Measurements from ENCODE around the gene TRAF3IP3. TPM values are rescaled to one million over a fixed set of nuclear protein-coding genes. Genes with fewer than 3 reads are reported as not detected.

The TRAF3IP3 gene
- total RNA-seq, 3 donors from 2014 or later, result 59.0 to 109 (median 85.2) TPM

DNA sequence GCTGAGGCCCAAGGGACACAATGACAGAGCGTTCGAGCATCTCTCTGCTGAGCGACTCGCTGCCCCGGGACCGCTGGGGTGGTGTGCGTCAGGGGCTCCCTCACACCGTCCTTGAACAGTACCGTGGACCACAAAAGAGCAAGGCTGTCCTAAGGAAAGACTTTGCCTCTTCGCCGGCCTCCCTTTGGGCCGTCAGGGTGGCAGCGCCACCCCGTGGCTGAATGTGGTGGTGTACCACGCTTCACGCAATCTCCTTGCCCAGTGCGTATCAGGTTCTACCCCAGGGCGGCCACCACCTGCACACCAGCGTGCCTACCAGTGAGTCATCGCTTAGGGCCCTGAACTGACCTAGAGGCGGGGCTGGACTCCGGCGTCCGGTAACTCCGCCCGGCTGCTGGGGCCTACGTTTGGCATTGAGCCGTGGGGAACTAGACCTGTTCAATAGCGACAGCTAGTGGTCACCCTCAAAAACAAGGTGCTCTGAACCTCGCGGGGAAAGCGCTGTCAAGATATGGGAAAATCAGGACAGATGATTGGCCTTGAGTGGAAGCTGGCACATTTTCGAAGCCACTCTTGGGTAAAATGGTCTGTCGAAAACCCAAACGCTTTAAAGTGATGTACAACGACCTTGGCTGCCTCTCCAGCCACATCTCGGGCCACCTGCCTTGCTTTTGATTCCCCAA, 8.1 kb upstream of the TRAF3IP3 start:
- DNase-seq (peak; percentile 79), ATAC-seq (peak; percentile 59 to 70)
- H3K4me1 Mint-ChIP-seq (ENCODE audit: low read depth), result peaks cover 60% of the 10 kb centered on the region
- no peaks in the 10 kb centered on the region for H3K27me3 Mint-ChIP-seq (ENCODE audit: low read depth)
- peak overlapping the region; percentile 83 for H3K4me3 Mint-ChIP-seq
- no peaks in the 10 kb centered on the region for H3K36me3 Mint-ChIP-seq (ENCODE audit: insufficient read depth)
- H3K9me3 Mint-ChIP-seq, result no peaks in the 10 kb centered on the region

DNA sequence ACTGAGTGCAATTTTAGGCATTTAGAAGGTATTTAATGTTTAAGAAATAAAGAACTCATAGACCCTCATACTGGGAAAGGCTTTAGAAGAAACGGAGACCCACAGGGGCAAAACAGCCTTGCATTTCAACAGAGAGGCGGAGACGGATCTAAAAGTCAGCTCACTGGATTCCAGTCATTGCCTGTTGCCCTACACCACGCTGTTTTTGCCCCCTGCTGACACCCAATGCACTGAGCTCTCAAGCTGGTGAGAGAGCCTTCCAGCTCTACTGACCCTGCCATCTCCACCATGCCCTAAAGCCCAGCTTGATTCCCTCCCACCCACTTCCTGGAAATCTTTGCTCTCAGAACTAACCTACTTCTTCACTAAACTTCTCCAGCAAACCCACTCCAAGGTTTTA, 7.2 kb upstream of the TRAF3IP3 start:
- DNase-seq (no peak), ATAC-seq (no peak)
- H3K4me3 Mint-ChIP-seq, result no peak overlapping the region
- no peaks in the 10 kb centered on the region for H3K27me3 Mint-ChIP-seq (ENCODE audit: low read depth)
- peaks cover 63% of the 10 kb centered on the region for H3K4me1 Mint-ChIP-seq (ENCODE audit: low read depth)
- H3K36me3 Mint-ChIP-seq (ENCODE audit: insufficient read depth), result no peaks in the 10 kb centered on the region
- no peaks in the 10 kb centered on the region for H3K9me3 Mint-ChIP-seq

DNA sequence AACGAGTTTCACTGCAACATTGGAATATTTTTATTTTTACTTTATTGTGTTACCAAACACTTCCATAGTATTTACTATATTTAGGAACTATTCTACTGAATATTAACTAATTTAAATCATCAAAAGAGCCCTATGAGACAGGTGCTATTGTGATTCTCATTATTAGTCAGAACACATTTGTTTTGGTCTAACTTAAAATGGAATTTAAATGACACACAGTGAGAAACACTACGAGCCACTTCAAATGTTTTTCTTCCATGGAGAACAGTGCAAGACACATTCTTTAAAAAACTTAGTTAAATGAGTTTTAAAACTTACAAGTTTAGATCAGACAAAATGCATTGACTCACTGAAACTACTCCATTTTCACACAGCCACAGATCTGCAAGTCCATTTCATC, 6.6 kb upstream of the TRAF3IP3 start:
- peak overlapping the region; percentile 2 for H3K4me3 Mint-ChIP-seq
- ATAC-seq, result peak; percentile 6 to 8
- no peak for DNase-seq
- H3K36me3 Mint-ChIP-seq (ENCODE audit: insufficient read depth), result no peaks in the 10 kb centered on the region
- H3K27me3 Mint-ChIP-seq (ENCODE audit: low read depth), result no peaks in the 10 kb centered on the region
- H3K9me3 Mint-ChIP-seq, result no peaks in the 10 kb centered on the region
- H3K4me1 Mint-ChIP-seq (ENCODE audit: low read depth), result peaks cover 68% of the 10 kb centered on the region

DNA sequence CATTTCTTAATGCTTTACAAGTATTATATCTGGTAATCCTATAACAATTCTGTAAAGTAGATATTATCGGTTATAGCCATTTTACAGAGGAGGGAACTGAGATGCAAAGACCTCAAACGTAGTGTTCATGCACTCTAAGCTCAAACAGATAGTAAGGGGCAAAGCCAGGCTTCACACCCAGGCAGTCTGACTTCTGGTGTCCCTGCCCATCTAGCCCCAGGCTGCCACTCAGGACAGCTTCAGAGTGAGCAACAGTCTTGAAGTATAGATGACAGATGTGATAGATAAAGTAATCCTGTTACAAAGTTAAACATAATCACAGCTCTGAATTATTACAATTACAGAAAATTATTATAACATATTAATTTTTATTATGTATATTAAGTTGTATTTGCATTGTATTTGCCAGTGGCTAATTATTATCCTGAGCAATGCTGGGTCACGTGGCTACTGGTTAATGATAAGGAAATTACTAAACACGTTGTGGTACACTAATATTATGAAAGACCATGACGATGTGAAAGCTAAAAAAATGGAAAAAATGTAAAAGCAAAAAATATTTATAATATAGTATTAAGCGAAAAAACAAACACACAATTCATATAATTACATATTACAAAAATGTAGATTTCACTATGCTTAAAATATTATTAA, 6.1 kb upstream of the TRAF3IP3 start:
- DNase-seq (no peak), ATAC-seq (no peak)
- Mint-ChIP-seq H3K36me3 (ENCODE audit: insufficient read depth) (no peaks in the 10 kb centered on the region), H3K4me3 (peak overlapping the region; percentile 2), H3K4me1 (ENCODE audit: low read depth) (peaks cover 70% of the 10 kb centered on the region), H3K9me3 (no peaks in the 10 kb centered on the region), H3K27me3 (ENCODE audit: low read depth) (no peaks in the 10 kb centered on the region)

DNA sequence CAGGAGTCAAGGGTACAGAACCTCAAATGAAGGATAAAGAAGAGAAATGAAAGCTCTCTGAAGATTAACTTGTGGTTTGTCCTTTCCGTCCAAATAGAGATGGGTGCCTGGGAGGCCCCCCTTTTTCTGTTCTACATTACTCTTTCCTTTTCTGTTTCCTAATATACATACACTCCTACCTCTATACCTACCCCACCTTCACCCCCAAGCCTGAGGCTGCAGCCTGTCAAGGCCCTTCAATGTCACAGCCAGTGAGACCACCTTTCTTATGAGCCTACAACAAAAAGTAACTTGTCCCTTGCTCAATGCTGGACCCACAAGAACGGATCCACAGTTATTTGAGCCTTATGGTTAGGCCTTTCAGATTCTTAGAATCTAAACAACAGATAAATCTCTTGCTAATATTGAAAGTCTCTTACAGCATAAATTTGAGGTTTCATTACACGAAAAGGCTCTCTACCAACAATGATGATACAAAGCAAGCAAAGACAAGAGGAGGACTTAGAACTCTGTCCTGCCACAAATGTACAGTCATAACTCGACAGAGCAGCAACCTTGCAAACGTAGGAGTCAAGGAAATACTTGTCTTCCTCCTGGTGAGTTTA, 4.1 kb upstream of the TRAF3IP3 start:
- no peak for DNase-seq
- H3K9me3 Mint-ChIP-seq, result no peaks in the 10 kb centered on the region
- H3K36me3 Mint-ChIP-seq (ENCODE audit: insufficient read depth), result no peaks in the 10 kb centered on the region
- H3K4me1 Mint-ChIP-seq (ENCODE audit: low read depth), result peaks cover 85% of the 10 kb centered on the region
- H3K27me3 Mint-ChIP-seq (ENCODE audit: low read depth), result no peaks in the 10 kb centered on the region
- peak; percentile 57 to 60 for ATAC-seq
- peak overlapping the region; percentile 65 for H3K4me3 Mint-ChIP-seq

DNA sequence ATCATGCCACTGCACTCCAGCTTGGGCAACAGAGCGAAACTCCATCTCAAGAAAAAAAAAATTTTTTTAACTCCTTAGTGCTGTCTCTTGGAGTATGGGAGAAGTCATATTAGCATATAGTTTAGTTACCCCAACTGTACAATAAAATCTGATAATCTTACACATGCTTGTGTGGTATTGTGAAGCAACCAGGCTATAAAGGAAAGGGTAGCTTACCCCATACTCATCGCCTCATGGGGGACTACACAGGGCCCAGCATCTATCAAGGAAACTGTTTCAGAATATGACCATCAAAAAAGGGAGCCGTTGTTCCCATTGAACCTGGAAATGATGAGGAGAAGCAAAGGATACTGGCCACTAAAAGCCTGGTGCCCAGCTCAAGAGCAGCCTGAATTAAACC, 3.0 kb upstream of the TRAF3IP3 start:
- Mint-ChIP-seq H3K4me1 (ENCODE audit: low read depth) (peaks cover 81% of the 10 kb centered on the region), H3K9me3 (no peaks in the 10 kb centered on the region), H3K4me3 (no peak overlapping the region), H3K36me3 (ENCODE audit: insufficient read depth) (no peaks in the 10 kb centered on the region), H3K27me3 (ENCODE audit: low read depth) (no peaks in the 10 kb centered on the region)
- ATAC-seq, result no peak
- DNase-seq, result no peak

DNA sequence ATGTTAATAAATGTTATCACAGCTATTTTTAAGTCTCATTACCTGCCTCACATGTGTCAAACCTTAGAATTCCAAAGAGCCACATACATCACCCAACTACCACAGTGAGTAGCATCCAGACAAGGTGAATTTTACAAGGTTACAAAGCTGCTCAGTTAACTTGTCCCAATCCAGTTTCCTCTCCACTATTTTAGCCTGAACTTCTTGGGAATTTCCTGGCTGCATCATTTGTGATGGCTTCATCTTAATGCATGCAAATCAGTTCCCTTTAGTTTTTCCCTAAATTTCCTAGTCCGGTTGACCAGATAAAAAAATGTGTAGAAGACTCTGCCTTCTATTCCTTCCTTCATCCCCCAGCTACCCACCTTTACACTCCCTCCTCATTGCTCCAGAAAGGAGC, 597 bp upstream of the TRAF3IP3 start:
- peak overlapping the region; percentile 96 for H3K4me3 Mint-ChIP-seq
- no peak for DNase-seq
- H3K4me1 Mint-ChIP-seq (ENCODE audit: low read depth), result peaks cover 88% of the 10 kb centered on the region
- no peaks in the 10 kb centered on the region for H3K9me3 Mint-ChIP-seq
- no peaks in the 10 kb centered on the region for H3K27me3 Mint-ChIP-seq (ENCODE audit: low read depth)
- ATAC-seq, result no peak
- peaks cover 18% of the 10 kb centered on the region for H3K36me3 Mint-ChIP-seq (ENCODE audit: insufficient read depth)

DNA sequence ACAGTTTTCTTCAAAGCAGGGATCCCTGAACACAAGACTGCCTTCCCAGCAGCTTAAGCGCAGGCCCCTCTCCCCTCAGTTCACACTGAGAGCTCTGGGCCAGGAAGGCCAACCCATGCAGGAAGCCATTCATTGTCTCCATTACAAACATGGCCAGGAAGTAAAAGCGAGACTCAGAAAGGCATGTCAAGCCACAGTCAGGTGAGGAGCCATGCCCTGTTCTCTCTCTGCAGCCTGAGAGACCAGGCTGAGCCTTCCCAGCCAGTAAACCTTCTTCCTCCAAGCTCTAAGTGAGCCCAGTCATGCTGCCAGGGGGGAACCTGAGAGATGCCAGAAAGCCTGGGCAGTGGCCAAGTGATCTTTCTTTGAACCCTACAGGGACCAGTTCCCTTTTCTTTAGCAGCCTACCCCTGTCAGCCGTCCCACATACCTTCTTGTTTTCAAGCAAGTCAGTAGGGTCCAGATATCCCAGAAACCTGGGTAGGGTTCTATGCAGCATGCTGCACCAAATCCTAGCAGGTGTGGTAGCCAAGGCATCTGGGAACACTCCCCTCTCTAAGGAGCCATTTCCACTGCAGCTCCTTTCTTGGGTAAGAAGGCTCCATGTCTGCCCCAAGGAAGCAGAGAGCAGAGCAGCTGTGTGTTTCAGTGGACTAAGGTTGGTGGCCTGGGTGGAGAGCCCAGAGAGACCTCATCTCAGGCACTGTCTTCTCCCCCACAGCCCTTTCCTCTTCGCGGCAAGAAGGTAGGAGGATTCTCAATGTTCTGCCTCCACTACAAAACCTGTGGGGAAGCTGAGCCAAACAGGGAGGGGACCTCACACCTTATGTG, 977 bp downstream of the TRAF3IP3 start:
- Mint-ChIP-seq H3K36me3 (ENCODE audit: insufficient read depth) (peaks cover 30% of the 10 kb centered on the region), H3K9me3 (no peaks in the 10 kb centered on the region), H3K27me3 (ENCODE audit: low read depth) (no peaks in the 10 kb centered on the region), H3K4me3 (peak overlapping the region; percentile 96), H3K4me1 (ENCODE audit: low read depth) (peaks cover 88% of the 10 kb centered on the region)
- DNase-seq, result peak; percentile 14
- peak; percentile 31 to 36 for ATAC-seq

DNA sequence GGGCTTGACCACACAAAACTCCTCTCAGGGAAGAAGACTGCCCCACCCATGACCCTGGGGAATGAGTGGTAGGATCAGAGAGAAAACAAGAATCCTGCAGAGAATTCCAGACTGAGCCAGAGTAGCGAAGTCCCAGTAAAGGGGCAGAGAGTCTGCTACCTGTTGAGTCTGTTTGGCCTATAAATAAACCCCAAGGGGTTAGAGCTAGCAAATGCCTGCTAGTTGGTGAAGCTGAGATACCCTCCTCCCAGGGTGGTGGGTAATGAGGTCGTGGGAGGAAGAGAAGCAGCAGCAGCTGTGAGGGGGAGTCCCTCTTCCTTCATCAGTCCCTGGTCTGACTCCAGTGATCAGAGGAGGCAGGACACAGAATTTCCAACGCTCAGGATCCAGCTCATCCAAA, 2.5 kb downstream of the TRAF3IP3 start:
- Mint-ChIP-seq H3K27me3 (ENCODE audit: low read depth) (no peaks in the 10 kb centered on the region), H3K9me3 (no peaks in the 10 kb centered on the region), H3K4me3 (peak overlapping the region; percentile 96), H3K36me3 (ENCODE audit: insufficient read depth) (peaks cover 40% of the 10 kb centered on the region), H3K4me1 (ENCODE audit: low read depth) (peaks cover 89% of the 10 kb centered on the region)
- ATAC-seq (no peak), DNase-seq (no peak)

DNA sequence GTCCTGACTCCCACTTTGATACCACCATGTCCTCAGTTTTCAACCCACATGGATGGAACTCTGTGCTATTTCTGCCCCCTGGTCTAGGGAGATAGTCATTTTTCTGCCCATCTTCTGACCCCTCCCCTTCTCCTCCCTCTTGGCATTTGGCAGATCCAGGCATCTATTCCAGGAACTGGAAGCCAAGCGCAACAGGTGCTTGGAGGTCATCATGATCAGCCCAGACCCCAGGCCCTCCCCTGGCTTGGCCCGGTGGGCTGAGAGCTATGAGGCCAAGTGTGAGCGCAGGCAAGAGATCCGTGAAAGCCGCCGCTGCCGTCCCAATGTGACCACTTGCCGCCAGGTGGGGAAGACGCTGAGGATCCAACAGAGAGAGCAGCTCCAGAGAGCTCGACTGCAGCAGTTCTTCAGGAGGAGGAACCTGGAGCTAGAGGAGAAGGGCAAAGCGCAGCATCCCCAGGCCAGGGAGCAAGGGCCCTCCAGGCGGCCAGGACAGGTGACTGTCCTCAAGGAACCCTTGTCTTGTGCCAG, 4.0 kb downstream of the TRAF3IP3 start:
- peak overlapping the region; percentile 43 for H3K4me3 Mint-ChIP-seq
- DNase-seq (no peak), ATAC-seq (no peak)
- H3K36me3 Mint-ChIP-seq (ENCODE audit: insufficient read depth), result peaks cover 49% of the 10 kb centered on the region
- peaks cover 89% of the 10 kb centered on the region for H3K4me1 Mint-ChIP-seq (ENCODE audit: low read depth)
- H3K27me3 Mint-ChIP-seq (ENCODE audit: low read depth), result no peaks in the 10 kb centered on the region
- H3K9me3 Mint-ChIP-seq, result no peaks in the 10 kb centered on the region

DNA sequence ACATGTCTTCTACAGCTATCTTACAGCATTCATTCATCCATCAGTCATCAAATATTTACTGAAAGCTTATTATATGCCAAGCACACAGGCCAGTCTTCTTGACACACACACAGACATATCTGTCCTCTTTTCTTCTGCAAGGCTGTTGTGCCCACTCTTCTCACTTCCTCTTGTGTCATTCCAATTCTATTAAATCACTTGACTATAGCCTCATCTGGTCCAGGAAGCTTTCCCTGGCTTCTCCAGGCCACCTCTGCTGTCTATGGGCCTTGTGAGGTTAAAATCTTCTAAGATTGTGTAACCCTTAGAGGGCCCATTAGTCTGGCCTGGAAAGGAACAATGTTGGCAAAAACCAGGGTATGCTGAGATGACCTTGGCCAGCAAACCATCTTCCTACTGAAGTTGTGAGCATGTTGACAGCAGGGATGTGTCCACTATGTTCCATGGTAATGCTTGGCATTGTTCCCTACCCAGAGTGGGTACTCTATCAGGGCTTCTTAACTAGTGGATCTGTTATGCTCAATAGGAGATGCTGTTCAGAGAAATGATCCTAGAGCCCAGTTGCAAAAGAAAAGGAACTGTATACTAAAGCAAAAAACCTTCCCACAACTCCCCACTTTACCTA, 5.3 kb downstream of the TRAF3IP3 start:
- DNase-seq, result no peak
- ATAC-seq, result no peak
- no peaks in the 10 kb centered on the region for H3K27me3 Mint-ChIP-seq (ENCODE audit: low read depth)
- H3K9me3 Mint-ChIP-seq, result no peaks in the 10 kb centered on the region
- H3K4me1 Mint-ChIP-seq (ENCODE audit: low read depth), result peaks cover 85% of the 10 kb centered on the region
- H3K4me3 Mint-ChIP-seq, result peak overlapping the region; percentile 6
- peaks cover 56% of the 10 kb centered on the region for H3K36me3 Mint-ChIP-seq (ENCODE audit: insufficient read depth)

DNA sequence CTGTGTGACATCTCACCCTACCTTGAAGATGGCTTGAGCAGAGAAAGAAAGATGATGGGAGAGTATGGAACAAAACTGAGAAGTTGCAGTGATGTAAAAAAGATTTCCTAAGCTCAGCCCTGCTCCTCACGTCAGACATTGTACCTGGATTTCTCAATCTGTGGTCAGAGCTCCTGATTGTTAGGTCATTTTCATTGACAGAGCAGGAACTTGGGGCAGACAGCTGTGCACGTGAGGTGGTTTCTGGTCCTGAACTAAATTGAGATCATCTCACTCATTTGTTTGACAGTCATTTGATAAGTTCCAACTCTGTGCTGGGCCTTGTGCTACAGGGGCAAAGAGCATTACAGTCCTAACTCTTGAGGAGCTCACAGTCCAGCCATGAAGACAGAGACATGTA, 10.2 kb downstream of the TRAF3IP3 start:
- Mint-ChIP-seq H3K9me3 (no peaks in the 10 kb centered on the region), H3K27me3 (ENCODE audit: low read depth) (no peaks in the 10 kb centered on the region), H3K4me3 (peak overlapping the region; percentile 36), H3K36me3 (ENCODE audit: insufficient read depth) (peaks cover 38% of the 10 kb centered on the region), H3K4me1 (ENCODE audit: low read depth) (peaks cover 76% of the 10 kb centered on the region)
- ATAC-seq (no peak), DNase-seq (no peak)

DNA sequence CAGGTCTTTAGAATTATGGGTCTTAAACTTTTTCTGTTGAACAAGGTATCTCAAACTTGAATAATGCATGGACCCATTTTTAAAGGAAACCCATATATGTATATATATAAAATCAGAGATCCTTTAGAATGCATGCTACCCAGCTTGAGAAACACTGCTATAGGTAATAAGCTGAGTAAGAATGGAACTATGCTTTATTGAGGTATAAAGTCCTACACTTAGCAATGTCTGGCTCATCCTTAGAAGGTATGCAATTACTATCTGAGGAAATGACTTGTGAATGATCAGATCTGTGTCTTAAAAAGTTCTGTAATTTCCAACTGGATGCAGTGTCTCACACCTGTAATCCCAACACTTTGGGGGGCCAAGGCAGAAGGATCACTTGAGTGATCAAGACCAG, 11.2 kb downstream of the TRAF3IP3 start:
- peaks cover 33% of the 10 kb centered on the region for H3K36me3 Mint-ChIP-seq (ENCODE audit: insufficient read depth)
- no peak overlapping the region for H3K4me3 Mint-ChIP-seq
- peaks cover 65% of the 10 kb centered on the region for H3K4me1 Mint-ChIP-seq (ENCODE audit: low read depth)

DNA sequence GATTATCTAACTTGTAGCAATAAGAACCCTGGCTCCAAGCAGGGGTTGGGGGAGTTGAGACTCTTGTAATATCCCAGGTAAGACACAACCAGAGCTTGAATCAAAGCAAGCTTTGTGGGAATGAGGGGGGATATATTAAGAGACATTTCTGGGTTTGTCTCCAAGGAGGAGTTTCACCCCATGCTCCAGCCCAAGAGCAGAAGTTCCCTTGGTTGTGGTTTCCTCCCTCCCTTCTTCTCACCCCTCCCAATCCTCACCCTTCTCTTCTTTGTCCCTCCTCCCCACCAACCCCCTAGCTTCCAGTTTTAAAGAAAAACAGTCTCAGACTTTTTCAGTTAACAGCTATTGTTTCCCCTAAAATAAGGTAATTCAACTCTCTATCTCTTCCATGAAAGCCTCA, 11.9 kb downstream of the TRAF3IP3 start:
- ATAC-seq, result no peak
- no peak for DNase-seq
- H3K4me3 Mint-ChIP-seq, result no peak overlapping the region
- H3K27me3 Mint-ChIP-seq (ENCODE audit: low read depth), result no peaks in the 10 kb centered on the region
- H3K9me3 Mint-ChIP-seq, result no peaks in the 10 kb centered on the region
- H3K4me1 Mint-ChIP-seq (ENCODE audit: low read depth), result peaks cover 59% of the 10 kb centered on the region
- H3K36me3 Mint-ChIP-seq (ENCODE audit: insufficient read depth), result peaks cover 32% of the 10 kb centered on the region

More for the DNA sequence above, 11.2 kb downstream of the TRAF3IP3 start:
- no peak for DNase-seq
- ATAC-seq, result no peak
- no peaks in the 10 kb centered on the region for H3K27me3 Mint-ChIP-seq (ENCODE audit: low read depth)
- no peaks in the 10 kb centered on the region for H3K9me3 Mint-ChIP-seq

Measured in activated T-cell treated with anti-CD3 and anti-CD28 coated beads, Interleukin-2, amount 50 U/mL, for 4 hours (primary cell).